Measurements from ENCODE around the gene EPS8.
"Not testable (repeated sequence)": the region's sequence is repeated elsewhere in the genome, so short reads cannot be mapped to it uniquely, and the experiment has no call there.

Gene EPS8

DNA sequence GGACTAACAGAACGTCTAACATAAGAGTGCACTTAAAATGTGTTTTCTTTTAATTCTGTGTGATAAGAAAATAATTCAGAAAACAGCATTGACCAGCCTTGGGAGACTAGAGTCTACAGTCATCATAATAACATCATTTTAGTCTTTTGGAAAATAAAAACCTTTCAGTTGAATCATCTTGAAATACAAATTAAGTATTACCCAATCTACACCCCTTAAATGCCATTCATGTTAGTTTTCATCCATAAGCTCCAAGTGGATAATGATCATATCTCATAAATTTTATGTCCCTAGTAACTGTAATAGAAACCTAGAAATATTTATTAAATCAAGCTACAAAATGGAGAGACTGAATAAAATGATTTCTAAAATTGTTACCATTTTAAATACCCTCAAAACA, 32.4 kb downstream of the EPS8 start:
- no peak for DNase-seq (ENCODE audit: low spot score)

DNA sequence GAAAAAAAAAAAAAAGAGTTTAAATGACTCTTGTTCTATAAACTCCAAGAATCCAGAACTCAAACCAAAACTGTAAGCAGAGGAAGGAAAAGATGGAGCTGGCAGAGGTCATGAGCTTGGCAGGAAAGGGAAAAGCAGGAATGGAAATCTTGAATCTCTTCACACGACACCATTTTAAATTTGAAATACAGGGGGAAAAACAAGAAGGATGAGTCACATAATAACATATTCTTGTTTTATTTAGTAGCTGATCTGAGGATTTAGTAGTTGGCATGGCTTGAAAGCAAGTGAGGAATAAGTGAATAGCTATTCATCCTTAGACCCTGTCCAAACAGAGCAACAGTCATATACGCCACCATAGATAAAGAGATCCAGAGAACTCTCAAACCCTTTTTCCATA, 35.0 kb downstream of the EPS8 start:
- DNase-seq (ENCODE audit: low spot score) = peak; percentile 11

DNA sequence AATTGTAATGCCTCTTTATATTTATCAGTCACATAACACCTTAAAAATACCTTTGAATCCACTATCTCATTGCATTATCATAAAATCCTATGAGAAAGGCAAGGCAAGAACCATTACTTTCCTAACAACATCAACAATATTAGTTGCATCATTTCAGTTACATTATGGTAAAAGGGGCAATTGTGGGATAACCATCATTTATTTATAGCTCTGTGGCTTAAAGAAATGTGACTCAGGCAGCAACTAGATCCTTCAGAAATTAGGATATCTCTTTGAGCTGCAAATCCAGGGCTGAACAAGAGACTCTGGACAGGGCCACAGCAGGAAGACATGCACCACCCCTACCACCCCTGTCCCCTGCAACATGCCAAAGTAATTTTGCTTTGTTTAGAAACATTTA, 36.4 kb downstream of the EPS8 start:
- DNase-seq (ENCODE audit: low spot score) = peak; percentile 10

DNA sequence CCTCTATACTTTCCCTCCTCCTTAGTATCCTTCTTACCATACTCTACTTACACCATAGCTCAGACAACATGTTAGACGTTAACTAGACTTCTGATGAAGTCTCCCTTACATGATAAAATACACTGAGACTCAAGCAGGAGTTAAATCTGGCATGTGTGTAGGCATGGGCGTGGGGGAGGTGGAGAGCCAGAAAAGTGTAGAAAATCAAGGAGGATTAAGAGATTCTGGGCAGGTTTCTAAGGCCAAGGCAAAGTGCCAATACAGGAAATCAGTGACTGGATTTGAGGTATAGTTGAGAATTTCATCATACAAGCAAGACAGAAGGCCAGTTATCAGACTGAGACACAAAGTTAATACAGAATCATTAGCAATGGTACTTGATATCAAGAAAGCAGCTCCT, 37.4 kb downstream of the EPS8 start:
- DNase-seq (ENCODE audit: low spot score) = no peak

DNA sequence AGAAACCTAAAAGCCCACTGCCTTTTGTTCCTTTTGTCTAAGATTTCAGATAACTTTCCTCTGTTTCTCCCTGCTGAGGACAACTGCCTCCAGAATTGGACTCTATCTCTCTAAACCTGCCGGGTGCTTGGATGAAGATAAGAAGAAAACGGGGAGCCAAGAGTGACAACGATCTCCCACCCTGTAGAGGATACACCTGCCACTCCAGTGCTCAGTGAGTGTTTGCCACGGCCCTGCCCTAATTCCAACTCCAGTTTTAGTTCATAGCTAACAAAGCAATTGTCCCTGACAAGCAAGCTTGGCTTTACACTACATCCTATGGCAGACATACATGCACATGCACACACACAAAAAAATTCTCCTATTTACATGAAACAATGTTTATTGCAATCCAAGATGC, 39.3 kb downstream of the EPS8 start:
- DNase-seq (ENCODE audit: low spot score) = no peak

DNA sequence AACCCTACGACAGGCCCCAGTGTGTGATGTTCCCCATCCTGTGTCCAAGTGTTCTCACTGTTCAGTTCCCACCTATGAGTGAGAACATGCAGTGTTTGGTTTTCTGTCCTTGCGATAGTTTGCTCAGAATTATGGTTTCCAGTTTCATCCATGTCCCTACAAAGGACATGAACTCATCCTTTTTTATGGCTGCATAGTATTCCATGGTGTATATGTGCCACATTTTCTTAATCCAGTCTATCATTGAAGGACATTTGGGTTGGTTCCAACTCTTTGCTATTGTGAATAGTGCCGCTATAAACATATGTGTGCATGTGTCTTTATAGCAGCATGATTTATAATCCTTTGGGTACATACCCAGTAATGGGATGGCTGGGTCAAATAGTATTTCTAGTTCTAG, 47.3 kb downstream of the EPS8 start:
- DNase-seq (ENCODE audit: low spot score) = not testable (repeated sequence)

DNA sequence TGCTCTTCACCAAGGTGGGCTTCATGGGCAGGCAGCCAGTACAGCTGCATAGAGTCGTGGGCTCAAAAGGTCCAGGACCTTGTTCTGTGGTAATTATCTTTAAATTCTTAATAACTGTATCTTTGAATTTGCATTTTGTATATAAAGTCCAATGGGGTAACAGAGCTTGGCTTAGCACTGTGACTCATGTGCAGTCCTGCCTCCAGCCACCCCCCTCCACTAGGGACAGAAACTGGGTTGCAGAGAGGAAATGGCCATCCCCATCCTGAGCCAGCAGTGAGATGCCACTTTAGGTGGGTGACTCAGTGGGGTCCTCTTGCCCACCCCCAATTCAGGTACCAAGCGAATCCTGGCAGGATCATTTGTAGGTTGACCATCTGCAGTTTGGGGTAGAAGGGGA, 48.1 kb downstream of the EPS8 start:
- DNase-seq (ENCODE audit: low spot score) = peak; percentile 13

DNA sequence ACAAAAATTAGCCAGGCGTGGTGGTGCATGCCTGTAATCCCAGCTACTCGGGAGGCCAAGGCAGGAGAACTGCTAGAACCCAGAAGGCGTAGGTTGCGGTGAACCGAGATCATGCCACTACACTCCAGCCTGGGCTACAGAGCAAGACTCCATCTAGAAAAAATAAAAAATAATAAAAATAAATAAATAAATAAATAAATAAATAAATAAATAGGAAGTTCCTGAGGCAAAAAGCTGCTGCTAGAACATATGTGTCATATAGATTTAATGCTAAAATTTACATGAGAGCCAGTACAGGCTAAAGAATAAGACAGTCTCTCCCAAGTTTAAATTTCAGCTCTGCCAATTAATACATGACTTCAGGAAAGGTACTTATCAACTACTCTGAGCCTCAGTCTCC, 48.8 kb downstream of the EPS8 start:
- DNase-seq (ENCODE audit: low spot score) = not testable (repeated sequence)

DNA sequence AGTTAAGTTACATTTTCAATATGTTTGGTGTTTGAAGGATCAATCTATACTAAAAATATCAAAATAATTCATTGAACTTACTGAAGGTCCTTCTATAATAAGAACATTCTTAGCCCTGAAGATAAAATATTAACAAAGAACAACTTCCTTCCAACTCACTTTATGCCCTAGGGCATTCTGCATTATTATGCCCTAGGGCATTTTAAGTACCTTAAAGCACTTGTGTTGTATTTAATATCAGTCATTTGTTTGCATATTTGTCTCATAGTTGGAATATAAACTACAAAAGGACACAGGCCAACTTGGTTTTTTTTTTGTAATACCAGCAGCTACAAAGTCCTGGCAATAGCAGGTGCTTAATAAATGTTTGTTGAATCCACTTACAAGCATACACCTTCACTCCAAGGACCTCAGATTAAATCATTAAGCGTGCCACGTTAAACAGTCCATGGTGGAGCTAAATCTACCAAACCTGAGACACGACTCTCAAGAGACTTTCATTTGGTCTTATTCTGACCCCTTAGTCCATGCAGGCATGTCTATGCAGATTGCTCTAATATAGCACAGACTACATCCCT, 50.7 kb downstream of the EPS8 start:
- DNase-seq (ENCODE audit: low spot score) = no peak

DNA sequence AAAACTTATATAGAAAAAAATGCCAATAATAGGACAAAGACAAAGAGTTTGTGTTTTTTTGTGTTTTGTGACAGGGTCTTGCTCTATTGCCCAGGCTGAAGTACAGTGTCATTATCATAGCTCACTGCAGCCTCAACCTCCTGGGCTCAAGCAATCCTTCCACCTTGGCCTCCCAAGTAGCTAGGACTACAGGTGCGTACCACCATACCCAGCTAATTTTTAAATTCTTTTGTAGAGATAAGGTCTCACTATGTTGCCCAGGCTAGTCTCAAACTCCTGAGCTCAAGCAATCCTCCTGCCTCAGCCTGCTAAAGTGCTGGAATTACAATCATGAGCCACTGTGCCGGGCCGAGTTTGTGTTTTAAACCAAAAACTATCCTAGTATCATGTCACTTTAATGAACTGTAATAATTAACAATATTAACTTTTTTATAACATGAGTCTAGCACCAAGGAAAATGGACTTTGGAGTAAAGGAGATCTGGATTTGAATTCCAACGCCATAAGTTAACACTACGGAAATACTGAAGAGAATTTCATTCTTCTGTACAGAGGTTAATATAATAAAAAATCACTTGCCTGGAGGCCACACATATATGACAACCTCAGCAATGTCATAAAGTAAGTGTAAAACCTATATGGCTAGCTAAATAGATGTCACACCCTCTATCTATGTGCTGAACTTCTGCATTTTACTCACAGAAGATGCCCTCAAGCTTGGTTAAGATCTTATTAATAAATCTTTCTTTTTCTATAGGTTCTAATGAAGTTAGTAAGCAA, 53.2 kb downstream of the EPS8 start:
- no peak for DNase-seq (ENCODE audit: low spot score)

DNA sequence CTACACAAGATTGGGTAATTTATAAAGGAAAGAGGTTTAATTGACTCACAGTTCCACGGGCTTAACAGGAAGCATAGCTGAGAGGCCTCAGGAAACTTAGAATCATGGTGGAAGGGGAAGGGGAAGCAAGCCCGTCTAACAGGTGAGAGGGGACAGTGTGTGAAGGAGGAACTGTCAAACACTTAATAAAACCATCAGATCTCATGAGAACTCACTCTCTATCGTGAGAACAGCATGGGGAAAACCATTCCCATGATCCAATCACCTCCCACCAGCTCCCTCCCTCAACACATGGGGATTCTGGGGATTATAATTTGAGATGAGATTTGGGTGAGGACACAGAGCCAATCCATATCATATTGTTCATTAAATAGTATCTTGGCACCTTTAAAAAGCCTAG, 56.1 kb downstream of the EPS8 start:
- DNase-seq (ENCODE audit: low spot score) = no peak

DNA sequence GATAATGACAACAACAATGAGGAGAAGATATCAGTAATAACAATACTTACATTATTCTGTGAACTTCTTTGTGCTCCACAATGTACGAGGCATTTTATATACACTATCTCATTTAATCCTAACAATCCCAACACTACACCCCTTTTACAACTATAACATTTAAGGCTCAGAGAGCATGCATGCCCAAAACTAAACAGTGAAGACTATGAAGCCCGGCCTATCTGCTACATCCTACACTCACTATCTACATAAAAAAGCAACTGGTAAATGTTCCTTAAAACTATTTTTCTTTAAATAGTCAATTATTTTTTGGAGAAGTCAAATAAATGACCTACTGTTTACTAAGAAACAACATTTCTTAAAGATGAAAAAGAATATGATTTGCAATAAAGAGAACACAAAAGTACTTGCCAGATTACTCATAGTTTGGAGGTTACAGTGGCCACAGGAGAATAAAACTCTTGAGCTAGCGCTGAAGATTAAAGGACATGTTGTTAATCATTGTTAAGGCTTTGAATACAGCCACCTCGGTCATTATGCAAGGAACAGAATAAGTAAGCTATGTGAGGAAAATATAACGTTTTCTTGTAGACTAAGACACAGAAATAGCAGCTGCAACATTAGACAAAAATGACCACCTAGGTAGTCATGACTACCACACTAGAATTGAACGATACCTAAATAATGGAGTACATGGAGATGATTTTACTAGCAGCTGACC, 56.7 kb downstream of the EPS8 start:
- no peak for DNase-seq (ENCODE audit: low spot score)

DNA sequence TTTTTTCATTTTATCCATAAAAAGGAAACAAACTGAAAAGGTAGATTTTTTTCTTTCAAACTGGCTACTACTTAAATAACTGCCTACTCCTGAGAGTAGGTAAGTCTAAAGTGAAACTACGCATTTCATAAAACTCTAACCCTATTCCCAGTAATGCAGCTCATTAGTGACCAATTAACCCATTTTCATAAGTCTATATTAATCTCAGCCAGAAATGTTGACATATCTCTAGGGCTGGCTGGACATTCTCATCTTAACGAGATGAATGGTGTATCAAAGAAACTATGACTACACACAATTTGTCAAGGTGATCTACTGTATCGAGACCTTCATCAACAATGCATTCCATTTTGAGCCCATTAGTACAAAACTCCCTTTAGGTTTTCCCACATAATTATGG, 57.2 kb downstream of the EPS8 start:
- DNase-seq (ENCODE audit: low spot score) = no peak

DNA sequence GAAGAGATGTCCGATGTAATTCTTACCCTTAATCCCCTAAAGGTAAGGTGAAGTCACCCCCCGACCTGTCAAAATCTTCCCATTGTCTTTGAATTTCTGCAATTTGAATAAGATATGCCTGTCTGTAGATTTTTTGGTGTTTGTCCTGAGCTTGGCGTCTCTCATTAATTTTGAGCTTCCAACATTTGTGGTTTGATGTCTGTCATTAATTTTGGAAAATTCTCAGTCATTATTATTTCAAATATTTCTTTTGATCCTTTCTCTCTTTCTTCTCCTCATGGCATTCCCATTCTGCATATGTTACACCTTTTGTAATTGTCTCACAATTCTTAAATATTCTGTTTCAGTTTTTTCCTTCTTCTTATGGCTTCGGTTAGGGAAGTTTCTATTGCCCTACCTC, 60.1 kb downstream of the EPS8 start:
- no peak for DNase-seq (ENCODE audit: low spot score)

DNA sequence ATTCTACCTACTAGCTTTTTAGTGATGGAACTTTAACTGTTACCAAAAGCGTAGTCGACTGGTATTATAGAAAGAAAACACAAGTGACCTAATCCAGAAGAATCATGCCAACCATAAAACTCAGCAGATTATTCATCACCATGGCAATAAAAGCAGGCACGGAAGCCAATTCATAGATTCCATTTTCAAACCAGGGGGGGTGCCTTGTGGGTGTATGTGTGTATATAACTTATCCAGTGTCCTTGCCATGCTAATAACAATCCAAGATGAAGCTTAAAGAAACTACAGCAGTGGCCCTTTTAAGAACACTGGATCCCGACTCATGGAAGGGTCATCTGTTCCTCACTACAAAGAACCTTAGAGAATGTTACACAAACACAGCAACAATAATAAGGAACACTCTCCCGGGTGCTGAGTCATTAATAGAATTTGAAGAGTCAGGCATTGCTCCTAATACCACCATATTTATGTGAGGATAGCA, 61.0 kb downstream of the EPS8 start:
- peak; percentile 38 for DNase-seq (ENCODE audit: low spot score)

DNA sequence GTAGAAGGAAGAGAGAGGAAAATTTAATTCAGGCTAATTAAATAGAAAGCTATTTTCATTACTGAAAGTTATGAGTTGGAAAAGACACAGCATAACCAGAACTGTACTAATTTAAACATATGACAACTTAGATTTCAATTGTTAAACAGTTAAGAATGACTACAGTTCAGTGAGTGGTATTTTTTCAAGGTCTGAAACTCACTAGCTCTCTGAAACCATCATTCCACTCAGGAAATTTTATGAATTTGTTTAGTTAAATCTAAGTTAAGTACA, 62.4 kb downstream of the EPS8 start:
- no peak for DNase-seq (ENCODE audit: low spot score)

DNA sequence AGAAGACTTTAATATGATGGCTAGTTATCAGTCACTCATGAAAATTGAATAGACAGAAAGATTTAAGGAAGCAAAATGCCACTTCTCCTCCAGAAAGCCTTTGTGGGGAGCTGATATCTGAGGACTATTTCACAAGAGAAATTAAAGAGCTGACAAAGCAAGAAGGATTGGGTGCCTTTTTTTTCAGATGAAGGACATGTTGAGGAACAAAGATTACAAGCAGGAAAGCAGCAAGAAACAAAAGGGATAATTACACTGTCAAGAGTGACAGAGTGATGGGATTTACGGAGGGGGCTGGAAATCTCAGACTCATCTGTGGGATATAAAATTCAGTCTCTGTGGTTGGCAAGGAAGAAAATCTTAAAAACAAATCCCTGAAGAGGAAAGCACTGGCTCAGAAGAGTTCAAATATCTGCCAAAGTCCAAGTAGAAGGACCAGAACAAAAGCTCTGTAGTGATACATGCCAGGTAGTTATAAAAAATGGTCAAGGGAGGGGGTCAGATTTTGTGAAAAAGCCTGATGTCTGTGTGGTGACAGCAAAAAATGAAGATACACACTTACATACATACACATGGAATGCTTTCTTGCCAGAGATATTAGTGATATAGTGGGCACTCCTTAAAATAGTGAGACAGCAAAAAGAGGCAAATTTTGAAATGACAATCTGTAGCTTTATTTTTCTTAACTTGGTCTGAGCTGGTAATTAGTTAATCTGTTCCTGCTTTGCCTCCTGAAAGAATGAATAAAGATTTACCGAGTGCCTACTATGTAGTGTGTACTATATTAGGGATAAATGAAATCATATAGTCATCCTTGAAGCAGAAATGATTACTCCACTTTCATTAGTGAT, 62.9 kb downstream of the EPS8 start:
- DNase-seq (ENCODE audit: low spot score) = no peak

DNA sequence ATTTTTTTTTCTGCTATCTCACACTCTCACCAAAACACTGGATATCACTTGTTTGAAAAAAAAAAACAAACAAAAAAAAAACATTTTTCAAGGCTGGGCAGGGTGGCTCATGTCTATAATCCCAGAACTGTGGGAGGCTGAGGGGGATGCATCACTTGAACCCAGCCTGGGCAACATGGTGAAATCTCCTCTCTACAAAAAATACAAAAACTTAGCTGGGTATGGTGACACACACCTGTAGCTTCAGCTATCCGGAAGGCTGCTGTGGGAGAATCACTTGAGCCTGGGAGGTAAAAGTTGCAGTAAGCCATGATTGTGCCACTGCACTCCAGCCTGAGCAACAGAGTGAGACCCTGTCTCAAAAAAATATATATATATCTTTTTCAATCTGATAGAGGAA, 66.2 kb downstream of the EPS8 start:
- DNase-seq (ENCODE audit: low spot score) = no peak

DNA sequence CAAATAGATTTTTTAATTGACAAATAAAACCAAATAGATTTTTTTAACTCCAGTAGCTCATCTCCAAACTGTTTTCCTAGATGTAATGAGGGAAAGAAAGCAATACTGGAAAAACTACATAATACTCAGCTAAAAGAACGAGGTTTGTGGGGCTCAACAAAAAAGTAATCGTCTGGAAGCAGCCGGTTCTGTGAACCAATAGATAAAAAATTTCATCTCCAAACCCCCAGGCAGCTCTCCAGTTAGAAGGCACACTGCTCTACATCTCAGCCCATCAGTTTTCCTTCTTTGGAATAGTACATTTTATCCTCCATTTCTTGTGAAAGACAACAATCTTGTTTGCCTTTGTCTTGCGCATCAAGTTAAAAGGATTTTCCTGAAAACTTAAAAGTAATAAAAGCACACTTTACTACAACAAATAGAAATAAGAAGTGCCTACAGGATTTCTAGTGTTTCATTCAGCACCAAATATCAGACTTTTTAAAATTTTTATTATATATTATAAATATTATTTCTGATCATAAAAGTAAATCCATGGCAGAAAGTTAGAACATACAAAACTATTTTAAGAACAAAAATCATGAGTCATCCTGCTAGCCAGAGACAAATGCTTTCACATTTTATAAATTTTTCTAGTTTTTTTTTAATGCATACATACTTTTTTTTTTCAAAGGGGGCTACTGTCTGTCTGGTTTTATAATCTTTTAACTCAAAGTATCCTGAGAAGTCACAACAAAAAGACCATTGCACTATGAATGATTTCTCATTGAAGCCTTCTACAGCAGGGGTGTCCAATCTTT, 67.7 kb downstream of the EPS8 start:
- no peak for DNase-seq (ENCODE audit: low spot score)

DNA sequence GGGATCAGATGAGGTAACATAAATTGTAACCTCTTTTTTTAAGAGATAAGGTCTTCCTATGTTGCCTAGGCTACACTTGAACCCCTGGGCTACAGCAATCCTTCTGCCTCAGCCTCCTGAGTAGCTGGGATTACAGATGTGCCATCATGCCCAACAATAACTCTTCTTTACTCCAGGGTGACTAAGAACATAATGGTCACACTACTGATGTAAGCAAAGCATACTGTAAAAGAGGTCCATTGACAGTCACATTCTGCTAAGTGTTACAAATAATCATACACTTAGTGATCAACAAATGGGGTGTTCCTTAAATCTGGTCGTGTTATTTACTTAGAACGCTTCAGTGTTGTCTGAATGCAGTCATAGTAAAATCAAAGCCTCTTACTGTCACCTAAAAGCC, 68.9 kb downstream of the EPS8 start:
- no peak for DNase-seq (ENCODE audit: low spot score)

DNA sequence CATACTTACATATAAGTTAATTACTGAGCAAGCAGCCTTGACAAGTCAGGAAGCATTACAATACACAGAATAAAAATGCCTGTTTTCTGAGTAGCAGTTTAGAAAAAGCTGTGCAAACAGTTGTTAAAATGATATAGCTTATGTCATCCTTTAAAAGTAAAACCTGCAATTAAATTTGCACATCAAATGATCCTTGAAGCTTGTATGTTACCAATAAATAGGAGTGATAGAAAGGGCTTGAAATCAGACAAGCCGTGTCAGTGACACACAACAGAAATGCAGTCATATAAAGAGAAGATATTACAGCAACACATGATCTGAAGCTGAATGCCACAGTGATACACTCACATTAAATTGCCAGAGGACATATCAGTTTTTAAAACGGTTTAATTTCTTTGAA, 70.0 kb downstream of the EPS8 start:
- DNase-seq (ENCODE audit: low spot score) = no peak

Measured in AG08396 (cell line).